SK-N-SH treated with all-trans-retinoic acid at 6 μM for 48 hours (cell line): ENCODE data around the gene UNG.

ENCODE experiments used
- BACH2 ChIP-seq: fragments of 250-450 bp; sonication (Bioruptor Pico); IDR thresholded peaks from 2 replicates; pipeline ENCODE4 v1.9.0; 2021; ENCODE audit warnings: mild to moderate bottlenecking, borderline replicate concordance
- CSDC2 ChIP-seq: fragments of 250-450 bp; sonication (Bioruptor Pico); IDR thresholded peaks from 2 replicates; pipeline ENCODE4 v1.5.0; 2020; ENCODE audit warnings: mild to moderate bottlenecking, moderate library complexity
- ESRRG ChIP-seq: fragments of 250-450 bp; sonication (Bioruptor Pico); IDR thresholded peaks from 2 replicates; pipeline ENCODE4 v1.6.1; 2021; ENCODE audit warnings: mild to moderate bottlenecking
- GLIS3 ChIP-seq: fragments of 250-450 bp; sonication (Bioruptor Pico); IDR thresholded peaks from 2 replicates; pipeline ENCODE4 v1.5.0; 2020; ENCODE audit warnings: mild to moderate bottlenecking, moderate library complexity
- ISL1 ChIP-seq: fragments of 250-450 bp; sonication (Bioruptor Pico); IDR thresholded peaks from 2 replicates; pipeline ENCODE4 v2.1.2; 2022; ENCODE audit warnings: mild to moderate bottlenecking, moderate library complexity
- RARB ChIP-seq: fragments of 250-450 bp; sonication (Bioruptor Pico); IDR thresholded peaks from 2 replicates; pipeline ENCODE4 v1.8.0; 2021; ENCODE audit warnings: mild to moderate bottlenecking, moderate library complexity
- TCF4 ChIP-seq: fragments of 250-450 bp; sonication (Bioruptor Pico); IDR thresholded peaks from 2 replicates; pipeline ENCODE4 v1.8.0; 2021; ENCODE audit warnings: mild to moderate bottlenecking, moderate library complexity, borderline replicate concordance
- TOX ChIP-seq: fragments of 250-450 bp; sonication (Bioruptor Pico); IDR thresholded peaks from 2 replicates; pipeline ENCODE4 v1.8.0; 2021; ENCODE audit warnings: mild to moderate bottlenecking, moderate library complexity, borderline replicate concordance
- ZC3H10 ChIP-seq: fragments of 250-450 bp; sonication (Bioruptor Pico); IDR thresholded peaks from 2 replicates; pipeline ENCODE4 v1.5.1; 2021; ENCODE audit warnings: mild to moderate bottlenecking, moderate library complexity
- ZFP3 ChIP-seq: fragments of 250-450 bp; sonication (Bioruptor Pico); IDR thresholded peaks from 2 replicates; pipeline ENCODE4 v1.5.0; 2020; ENCODE audit warnings: mild to moderate bottlenecking, moderate library complexity
- ZFP30 ChIP-seq: fragments of 450-650 bp; formaldehyde crosslinking; IDR thresholded peaks from 2 replicates; pipeline ENCODE4 v1.5.0; 2022; ENCODE audit warnings: mild to moderate bottlenecking, moderate library complexity
- ZNF565 ChIP-seq: fragments of 450-650 bp; formaldehyde crosslinking; conservative IDR thresholded peaks from 2 replicates; pipeline ENCODE4 v1.5.0; 2020; ENCODE audit warnings: low read depth, mild to moderate bottlenecking, moderate library complexity
- TF ChIP-seq, protein P1 (sequence below): fragments of 250-450 bp; sonication (Bioruptor Pico); IDR thresholded peaks from 2 replicates; pipeline ENCODE4 v1.8.0; 2020; ENCODE audit warnings: mild to moderate bottlenecking, moderate library complexity, borderline replicate concordance

DNA sequence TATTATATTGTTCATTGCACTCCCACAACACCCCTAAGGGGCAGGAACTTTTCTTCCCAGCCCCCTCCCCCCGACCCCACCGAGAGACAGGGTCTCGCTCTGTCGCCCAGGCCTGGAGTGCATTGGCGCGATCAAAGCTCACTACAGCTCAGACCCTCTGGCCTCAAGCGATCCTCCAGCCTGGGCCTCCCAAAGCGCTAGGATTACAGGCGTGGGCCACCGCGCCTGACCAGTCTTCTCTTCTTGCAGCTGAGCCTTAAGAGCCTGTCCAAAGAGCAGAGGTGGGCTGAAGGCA lies 310 bp upstream of the UNG start:
- TF ChIP-seq ISL1 (CRISPR knock-in tag), result no peak
- TF ChIP-seq BACH2 (CRISPR knock-in tag), result no peak
- no peak for TF ChIP-seq ESRRG (CRISPR knock-in tag)
- TF ChIP-seq ZFP30 (CRISPR knock-in tag), result no peak
- TF ChIP-seq GLIS3 (CRISPR knock-in tag), result no peak
- TF ChIP-seq, protein P1, sequence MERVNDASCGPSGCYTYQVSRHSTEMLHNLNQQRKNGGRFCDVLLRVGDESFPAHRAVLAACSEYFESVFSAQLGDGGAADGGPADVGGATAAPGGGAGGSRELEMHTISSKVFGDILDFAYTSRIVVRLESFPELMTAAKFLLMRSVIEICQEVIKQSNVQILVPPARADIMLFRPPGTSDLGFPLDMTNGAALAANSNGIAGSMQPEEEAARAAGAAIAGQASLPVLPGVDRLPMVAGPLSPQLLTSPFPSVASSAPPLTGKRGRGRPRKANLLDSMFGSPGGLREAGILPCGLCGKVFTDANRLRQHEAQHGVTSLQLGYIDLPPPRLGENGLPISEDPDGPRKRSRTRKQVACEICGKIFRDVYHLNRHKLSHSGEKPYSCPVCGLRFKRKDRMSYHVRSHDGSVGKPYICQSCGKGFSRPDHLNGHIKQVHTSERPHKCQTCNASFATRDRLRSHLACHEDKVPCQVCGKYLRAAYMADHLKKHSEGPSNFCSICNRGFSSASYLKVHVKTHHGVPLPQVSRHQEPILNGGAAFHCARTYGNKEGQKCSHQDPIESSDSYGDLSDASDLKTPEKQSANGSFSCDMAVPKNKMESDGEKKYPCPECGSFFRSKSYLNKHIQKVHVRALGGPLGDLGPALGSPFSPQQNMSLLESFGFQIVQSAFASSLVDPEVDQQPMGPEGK (CRISPR knock-in tag), result no peak
- no peak for TF ChIP-seq TOX (CRISPR knock-in tag)
- no peak for TF ChIP-seq TCF4 (CRISPR knock-in tag)
- no peak for TF ChIP-seq CSDC2 (CRISPR knock-in tag)
- no peak for TF ChIP-seq ZNF565 (CRISPR knock-in tag)
- no peak for TF ChIP-seq ZC3H10 (CRISPR knock-in tag)
- no peak for TF ChIP-seq RARB (CRISPR knock-in tag)
- TF ChIP-seq ZFP3 (CRISPR knock-in tag), result no peak
